Heart right ventricle (tissue), 16 donors: Measurements from ENCODE around the gene CCDC194. TPM values are rescaled to one million over a fixed set of nuclear protein-coding genes. Genes with fewer than 3 reads are reported as not detected.
"Not testable (repeated sequence)": the region's sequence is repeated elsewhere in the genome, so short reads cannot be mapped to it uniquely, and the experiment has no call there.

Experiments used
- ATAC-seq, 8 donors: fragments of 200-7000 bp; cut with Tn5 transposase; one replicate each; pipeline ENCODE4 v1.9.1; 2020; ENCODE audit warnings: mild to moderate bottlenecking in 8 of 8, moderate library complexity in 8 of 8, moderate number of reproducible peaks in 1 of 8
- DNase-seq, 2 donors: peaks; one replicate each; pipeline ENCODE4 v3.0.0-alpha.2; 2020
- H3K27ac ChIP-seq, 10 donors: fragments of 200-600 bp; sonication (generic) in 2 of 10; one replicate each; pipeline versions ENCODE4 v1.5.0 to v1.8.0; 2020 to 2022; ENCODE audit warnings: mild to moderate bottlenecking in 3 of 10
- H3K27me3 ChIP-seq, 7 donors: fragments of 200-600 bp; one replicate each; pipeline ENCODE4 v1.8.0; 2021 to 2022; ENCODE audit warnings: mild to moderate bottlenecking in 2 of 7
- H3K36me3 ChIP-seq, 9 donors: fragments of 200-600 bp; sonication (generic) in 1 of 9; one replicate each; pipeline versions ENCODE4 v1.5.0 to v1.8.0; 2020 to 2022; ENCODE audit warnings: mild to moderate bottlenecking in 2 of 9
- H3K4me1 ChIP-seq, 9 donors: fragments of 200-600 bp; sonication (generic) in 1 of 9; one replicate each; pipeline versions ENCODE4 v1.5.0 to v1.8.0; 2020 to 2022; ENCODE audit warnings: mild to moderate bottlenecking in 4 of 9
- H3K4me3 ChIP-seq, 10 donors: fragments of 200-600 bp; sonication (generic) in 2 of 10; one replicate each; pipeline versions ENCODE4 v1.5.0 to v1.8.0; 2020 to 2022; ENCODE audit warnings: mild to moderate bottlenecking in 7 of 10, moderate library complexity in 2 of 10
- H3K9me3 ChIP-seq, 11 donors: fragments of 200-600 bp in 10 of 11; sonication (generic) in 2 of 11; one replicate each; pipeline versions ENCODE4 v1.5.0 to v1.8.0; 2013 to 2022; ENCODE audit warnings: mild to moderate bottlenecking in 2 of 11, control low read depth in 1 of 11, moderate library complexity in 1 of 11
- CTCF ChIP-seq, 9 donors: fragments of 200-600 bp; sonication (generic) in 2 of 9; IDR thresholded peaks; one replicate each; pipeline versions ENCODE4 v1.5.0 to v1.8.0; 2021 to 2022; ENCODE audit warnings: antibody characterized with exemption in 9 of 9, mild to moderate bottlenecking in 5 of 9, moderate library complexity in 1 of 9
- WGBS, 2 donors: extraction: QIAGEN DNeasy Blood & Tissue Kit; methylation state at CpG; one replicate each; pipeline ENCODE4 v1.1.7; 2013; ENCODE audit warnings: inconsistent platforms in 1 of 2; 5-methylcytosine and 5-hydroxymethylcytosine counted together
- intact Hi-C, 10 donors: fragments of 100-400 bp; cut with DNase I; formaldehyde crosslinking; loops; one replicate each; pipeline versions ENCODE4 v1.11.1 to v1.14.2; 2022
- polyA plus RNA-seq, 2 donors: library from polyadenylated mRNA; stranded (reverse); fragments of 200-250 nt; gene quantifications; one replicate each; pipeline ENCODE4 v1.2.3, GENCODE V29; 2013
- total RNA-seq, 10 donors: library from RNA; stranded (reverse); fragmentation: NEBNext Ultra II Directional in 3 of 10; extraction: Animal tissue kit (Norgen Biotek cat#: 25700) in 3 of 10; gene quantifications; one replicate each; pipeline versions ENCODE4 v1.2.1 to v1.2.4, GENCODE V29; 2021 to 2023
- donor health status: Arrhythmogenic right ventricular cardiomyopathy.
- donor health status: ischemic (EF 13 %, LVEDD 7.1; RV severe dilation, severe dysfunction).
- donor health status: healthy with polysubstance abuse.
- donor health status: DM: no; HTN: yes; CAD: no.
- donor health status: DM: no; HTN: no; CAD: no.
- donor health status: ischemic (EF 25% LVEDD 6.9; RV normal size, moderate dysfunction).
- donor health status: ischemic (EF 25% LVEDD 5.7; RV mildly dilated, moderate dysfunction).
- donor health status: healthy.
- donor health status: DM: yes; HTN: yes; CAD: no.
- donor health status: Ischemic cardiomyopathy.
- donor health status: ischemic (EF 35%, LVEDD 5.7; RV mildly dilated, moderate dysfunction).
- donor health status: nonischemic (EF 11% LVEDD 7.7; RV severe dilation, severe dysfunction).
- donor health status: DM: yes; HTN: yes; CAD: no.
- donor health status: PGD.
- donor health status: ischemic (EF 29% LVEDD 5.4; RV normal size, mild dysfunction).
- donor health status: nonischemic (EF 23%, LVEDD 6.1; RV moderate dilation, normal function).

Gene CCDC194
- total and polyA plus RNA-seq, 12 donors = 0.44 to 1.0 (median 0.51) TPM; not detected in 8

GRCh38 chr19:17376935-17377600 lies 16.9 kb downstream of the CCDC194 start, which contains the start of gene PLVAP:
TSS of gene PLVAP (minus strand) at chr19:17377342. CDS start at chr19:17377288, 54 bp downstream.
- peak; percentile 41 to 47 for DNase-seq
- peak within 1 kb of the TSS in 2 of 10 donors; percentile 26 to 39 for H3K27ac ChIP-seq
- peaks cover 0 to 9% (median 0%) of the 10 kb centered on the region in 7 donors for H3K27me3 ChIP-seq
- WGBS, 2 donors = 43 to 54% methylated on average over 39 of the region's 39 CpGs
- H3K4me3 ChIP-seq = peak within 1 kb of the TSS in 9 of 10 donors; percentile 3 to 45 (median 31)
- peaks cover 0 to 31% (median 16%) of the 10 kb centered on the region in 9 donors for H3K4me1 ChIP-seq
- H3K36me3 ChIP-seq = no peaks in the 10 kb centered on the region
- H3K9me3 ChIP-seq = peaks cover 0 to 4% (median 0%) of the 10 kb centered on the region in 11 donors
- peak; percentile 32 to 91 (median 79) for ATAC-seq
- intact Hi-C loops = no loop called here
- peak in 1 of 9 donors; percentile 19 for TF ChIP-seq CTCF (IDR thresholded peaks at IDR 0.05)

- intact Hi-C loops = no loop called here
Measured at GRCh38 chr19:17370026-17370587, 23.9 kb downstream of the CCDC194 start.

GRCh38 chr19:17365361-17365760 lies 28.6 kb downstream of the CCDC194 start:
- Histone ChIP-seq H3K9me3 (no peaks in the 10 kb centered on the region), H3K27me3 (no peaks in the 10 kb centered on the region), H3K27ac (no peak overlapping the region), H3K4me1 (peaks cover 0 to 10% (median 0%) of the 10 kb centered on the region in 9 donors), H3K36me3 (no peaks in the 10 kb centered on the region), H3K4me3 (no peak overlapping the region)
- TF ChIP-seq CTCF (IDR thresholded peaks at IDR 0.05) = no peak
- DNase-seq (no peak), ATAC-seq (no peak)
- WGBS, 2 donors = 95 to 97% methylated on average over 22 of the region's 22 CpGs
- intact Hi-C loops = no loop called here

More at GRCh38 chr19:17370026-17370587, 23.9 kb downstream of the CCDC194 start:
- H3K4me1 ChIP-seq = peaks cover 0 to 13% (median 0%) of the 10 kb centered on the region in 9 donors
- TF ChIP-seq CTCF (IDR thresholded peaks at IDR 0.05) = no peak
- peak overlapping the region in 1 of 10 donors; percentile 49 for H3K27ac ChIP-seq
- H3K9me3 ChIP-seq = no peaks in the 10 kb centered on the region
- no peak overlapping the region for H3K4me3 ChIP-seq
- no peaks in the 10 kb centered on the region for H3K27me3 ChIP-seq
- no peaks in the 10 kb centered on the region for H3K36me3 ChIP-seq
- DNase-seq (no peak), ATAC-seq (peak in 6 of 8 donors; percentile 39 to 76 (median 60))
- WGBS, 2 donors = 31 to 41% methylated on average over 8 of the region's 8 CpGs

GRCh38 chr19:17363852-17364605 lies 30.0 kb downstream of the CCDC194 start:
- H3K4me3 ChIP-seq, H3K27ac ChIP-seq, ATAC-seq, H3K27me3 ChIP-seq, H3K36me3 ChIP-seq, intact Hi-C loops, DNase-seq, H3K9me3 ChIP-seq, H3K4me1 ChIP-seq: not testable (repeated sequence)
- 90 to 96% methylated on average over 20 of the region's 20 CpGs for WGBS, 2 donors
